GM19099 (cell line): Measurements from ENCODE around the gene MTF2.

ENCODE experiments used
- POLR2A ChIP-seq: IDR thresholded peaks from 3 replicates; pipeline ENCODE4 v1.6.1; 2011; ENCODE audit warnings: low read depth; ENCODE audit not compliant: insufficient read length; ENCODE audit errors: extremely low read depth

The MTF2 gene

DNA sequence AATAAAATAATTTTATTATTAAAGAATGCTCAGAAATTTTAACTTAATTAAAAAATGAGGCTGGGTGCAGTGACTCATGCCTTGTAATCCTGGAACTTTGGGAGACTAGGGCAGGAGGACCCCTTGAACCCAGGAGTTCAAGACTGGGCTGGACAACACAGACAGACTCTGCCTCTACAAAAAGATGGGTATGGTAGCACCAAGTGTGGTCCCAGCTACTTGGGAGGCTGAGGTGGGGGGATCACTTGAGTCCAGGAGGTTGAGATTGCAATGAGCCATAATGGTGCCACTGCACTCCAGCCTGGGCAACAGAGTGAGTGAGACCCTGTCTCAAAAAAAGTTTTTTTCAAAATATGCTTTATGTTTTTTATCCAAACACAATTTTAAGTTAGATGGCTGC lies 75.8 kb downstream of the MTF2 start:
- TF ChIP-seq POLR2A: no peak

DNA sequence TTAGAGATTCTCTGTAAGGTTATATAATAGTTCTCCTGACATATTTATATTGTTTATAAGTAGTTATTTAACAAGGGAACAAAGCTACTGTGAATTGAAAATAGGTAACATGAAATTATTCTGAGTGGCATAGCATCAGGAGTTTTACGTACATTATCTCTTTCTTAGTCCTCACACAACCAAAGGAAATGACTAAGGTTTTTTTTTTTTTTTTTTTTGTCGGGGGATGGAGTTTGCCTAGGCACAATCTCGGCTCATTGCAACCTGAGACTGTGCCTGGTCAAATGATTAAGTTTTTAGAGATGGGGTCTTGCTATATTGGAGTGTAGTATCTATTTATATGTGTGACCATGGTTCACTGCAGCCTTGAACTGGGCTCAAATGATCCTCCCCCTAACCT lies 76.3 kb downstream of the MTF2 start:
- no peak for TF ChIP-seq POLR2A

DNA sequence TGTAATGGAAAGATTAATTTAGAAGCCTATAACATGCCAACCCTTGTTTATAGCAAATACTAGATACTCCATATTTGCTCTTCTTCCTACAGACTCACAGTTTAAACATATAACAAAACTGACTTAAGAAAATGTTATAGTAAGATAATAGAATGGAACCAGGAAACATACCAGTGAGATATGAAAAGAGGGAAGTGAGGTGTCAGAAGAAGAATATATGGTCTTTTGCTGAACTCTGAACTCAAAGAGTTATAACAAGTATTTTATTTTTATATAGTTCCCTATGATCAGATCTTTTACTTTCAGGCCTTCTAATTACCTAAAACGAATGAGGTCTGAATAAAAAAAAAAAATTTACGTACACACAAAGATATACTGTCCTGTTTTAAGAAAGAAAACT lies 80.3 kb downstream of the MTF2 start:
- no peak for TF ChIP-seq POLR2A

GRCh38 chr1:93164816-93165215 lies 85.7 kb downstream of the MTF2 start:
- no peak for TF ChIP-seq POLR2A

DNA sequence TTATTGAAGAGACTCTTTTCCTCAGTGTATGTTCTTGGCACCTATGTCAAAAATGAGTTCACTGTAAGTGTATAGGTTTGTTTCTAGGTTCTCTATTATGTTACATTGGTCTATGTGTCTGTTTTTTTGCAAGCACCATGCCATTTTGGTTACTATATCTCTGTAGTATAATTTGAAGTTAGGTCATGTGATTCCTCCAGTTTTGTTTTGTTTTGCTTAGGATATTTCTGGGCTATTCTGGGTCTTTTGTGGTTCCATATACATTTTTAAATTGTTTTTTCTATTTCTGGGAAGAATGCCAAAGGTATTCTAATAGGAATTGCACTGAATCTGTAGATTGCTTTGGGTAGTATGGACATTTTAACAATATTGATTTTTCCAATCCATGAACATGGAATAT lies 87.9 kb downstream of the MTF2 start:
- TF ChIP-seq POLR2A: no peak

GRCh38 chr1:93171549-93172034 lies 92.5 kb downstream of the MTF2 start:
- TF ChIP-seq POLR2A: no peak

GRCh38 chr1:93172778-93173177 lies 93.7 kb downstream of the MTF2 start:
- no peak for TF ChIP-seq POLR2A

DNA sequence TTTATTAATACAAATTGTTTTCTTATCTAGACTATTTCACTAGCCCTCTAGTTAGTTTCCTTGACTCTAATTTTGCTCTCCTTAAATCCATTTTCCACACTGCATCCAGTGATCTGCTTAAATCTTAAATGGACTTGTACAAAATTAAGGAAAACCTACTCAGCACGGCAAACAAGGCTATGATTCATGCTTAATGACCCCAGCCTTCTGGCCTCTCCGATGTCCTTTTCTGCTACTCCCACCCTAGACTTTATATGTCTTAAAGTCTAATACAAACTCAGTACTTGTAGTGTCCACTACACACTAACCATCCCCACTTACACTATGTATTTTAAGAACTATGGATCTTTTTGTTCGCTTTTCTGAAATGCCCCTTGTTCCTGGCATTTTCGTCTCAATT lies 98.9 kb downstream of the MTF2 start:
- no peak for TF ChIP-seq POLR2A

DNA sequence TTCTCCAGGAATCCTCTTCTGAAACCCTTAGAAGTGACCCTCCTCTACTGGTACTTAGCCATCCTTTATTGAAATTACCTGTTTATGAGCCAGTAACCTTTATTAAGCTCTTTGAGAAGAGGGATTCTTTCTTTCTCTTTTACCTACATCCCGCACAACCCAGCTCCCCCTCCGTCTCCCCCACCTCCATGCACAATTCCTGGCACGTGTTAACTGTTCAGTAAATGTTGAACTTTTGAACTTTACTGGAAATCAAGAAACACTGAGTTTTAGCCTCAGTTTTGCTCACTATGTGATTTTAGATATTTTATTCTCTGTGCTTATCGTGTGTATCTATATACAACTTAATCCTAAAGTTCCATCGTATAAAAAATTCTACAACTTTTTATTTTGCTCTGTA lies 99.3 kb downstream of the MTF2 start:
- TF ChIP-seq POLR2A: no peak

DNA sequence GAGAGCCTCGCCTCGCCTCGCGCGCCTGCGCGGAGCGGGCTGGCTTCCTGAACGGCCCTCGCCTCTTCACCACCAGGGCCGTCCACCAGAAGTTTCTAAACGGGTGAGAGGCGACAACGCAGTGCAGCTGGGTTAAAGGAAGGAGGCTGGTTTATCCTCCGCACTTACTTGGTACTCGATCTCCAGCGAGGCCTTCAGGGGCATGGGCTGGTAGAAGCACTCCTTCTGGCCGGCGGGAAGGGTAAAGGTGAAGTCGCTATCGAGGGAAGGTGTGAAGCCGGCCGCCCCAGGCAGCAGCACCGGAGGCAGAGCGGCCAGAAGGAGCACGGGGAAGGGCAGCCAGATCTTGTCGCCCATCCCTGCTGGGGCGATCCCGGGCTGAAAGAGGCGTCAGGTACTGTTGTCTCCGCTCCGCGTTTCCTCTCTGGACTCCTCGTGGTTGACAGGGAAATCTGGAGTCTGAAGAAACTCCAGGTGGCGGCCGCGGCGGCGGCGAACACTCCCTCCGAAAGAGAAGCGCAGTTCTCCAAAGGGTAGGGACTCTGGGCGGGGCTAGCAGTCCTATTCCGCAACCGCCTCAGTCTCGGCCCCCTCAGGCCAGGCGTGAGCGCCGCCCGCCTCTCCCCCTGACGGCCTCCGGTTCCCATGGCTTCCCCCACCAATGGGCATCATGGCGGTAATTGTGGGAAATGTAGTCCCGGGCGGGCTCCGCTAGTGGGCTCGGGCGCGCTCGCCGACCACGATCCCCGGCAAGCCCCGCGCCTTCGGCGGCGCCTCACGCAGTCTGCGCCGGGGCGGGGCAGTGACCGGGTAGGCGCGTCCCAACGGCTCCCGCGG lies 101.0 kb downstream of the MTF2 start, which contains the start of gene TMED5:
Gene TMED5, minus strand, starts transcription at position 528 of the 837 bp plus-strand sequence. Its CDS starts 171 bp downstream, at position 357.
- peak; percentile 77 for TF ChIP-seq POLR2A

DNA sequence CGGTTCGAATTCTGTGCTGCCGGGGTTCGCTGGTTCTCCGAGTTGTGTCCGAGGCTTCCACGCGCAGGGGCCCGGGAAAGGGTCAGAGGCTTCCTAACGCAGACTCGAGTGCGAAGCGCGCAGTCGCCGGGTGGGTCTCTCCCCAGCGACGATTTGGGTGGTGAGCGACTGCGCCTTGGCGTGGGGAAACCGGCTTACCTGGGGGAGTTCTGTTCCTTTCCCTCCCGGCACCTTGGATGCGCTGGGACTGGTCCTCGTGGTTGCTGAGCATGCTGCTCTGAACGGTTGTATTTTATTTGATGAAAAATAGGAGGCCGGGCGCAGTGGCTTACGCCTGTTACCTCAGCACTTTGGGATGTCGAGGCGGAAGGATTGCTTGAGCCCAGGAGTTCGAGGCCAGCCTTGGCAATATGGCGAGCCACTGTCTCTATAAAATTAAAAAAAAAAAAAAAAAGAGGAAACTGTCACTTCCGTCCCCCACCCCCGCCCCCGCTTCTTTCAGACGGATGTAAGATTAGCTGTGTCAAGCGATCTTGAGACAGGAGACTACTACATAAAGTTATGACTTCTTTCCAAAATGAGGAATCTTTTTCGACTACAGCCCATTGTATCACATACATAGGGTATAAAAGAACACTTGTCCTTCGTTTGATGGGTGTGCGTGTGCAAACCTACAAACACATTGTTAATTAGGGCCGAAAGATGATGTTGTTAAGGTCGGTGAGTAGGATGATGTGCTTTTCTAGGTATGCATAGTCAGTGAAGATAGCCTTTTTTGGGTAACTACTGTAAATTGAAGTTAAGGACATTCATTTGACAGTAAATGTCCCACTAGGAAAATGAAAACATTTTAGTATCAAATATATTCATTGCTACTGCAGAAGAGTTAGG lies 101.9 kb downstream of the MTF2 start, which contains the start of gene CCDC18:
Gene CCDC18, plus strand, starts transcription at position 2 of the 891 bp plus-strand sequence. CDS start 2,638 bp downstream, outside the sequence.
- no peak for TF ChIP-seq POLR2A

DNA sequence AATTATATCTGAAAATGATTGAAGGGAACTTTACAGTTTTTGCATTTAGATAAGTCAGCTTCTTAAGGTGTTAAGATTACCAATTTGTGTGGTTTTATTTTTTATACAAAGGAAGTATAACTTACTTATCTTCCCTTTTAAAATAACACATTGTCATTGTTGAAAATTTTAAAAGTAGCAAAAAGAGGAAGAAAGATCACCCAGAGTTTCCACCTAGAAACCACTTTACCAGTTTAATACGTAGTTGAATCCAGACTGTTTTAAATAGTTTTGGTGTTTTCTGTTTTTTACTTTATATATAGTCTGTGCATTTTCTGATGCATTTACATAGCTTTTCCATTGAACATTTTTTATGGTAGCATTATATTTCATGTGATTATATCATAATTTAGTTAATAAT lies 107.6 kb downstream of the MTF2 start:
- TF ChIP-seq POLR2A: no peak
